IMR-90 (cell line): ENCODE data around the gene SLC19A2. TPM values are rescaled to one million over a fixed set of nuclear protein-coding genes. Genes with fewer than 3 reads are reported as not detected.

Experiments used
- ATAC-seq: fragments of 200-7000 bp; cut with Tn5 transposase; 2 replicates; pipeline ENCODE4 v1.9.1; 2020; ENCODE audit warnings: low read depth, mild to moderate bottlenecking, moderate library complexity
- BruUV-seq: library from RNA; stranded (reverse); fragments of 400-500 nt; replicated peaks from 2 replicates; lab custom pipeline; 2021; lab: Mats Ljungman, UMichigan
- CTCF ChIA-PET: fragments of 300-600 bp; formaldehyde crosslinking; extraction: SDS; loops from one replicate; lab custom pipeline; 2021; ENCODE audit warnings: antibody characterized with exemption; lab: Yijun Ruan, JAX
- POLR2A ChIA-PET: fragments of 300-600 bp; sonication (Branson Sonifier 250); formaldehyde crosslinking; loops from one replicate; lab custom pipeline; 2022; ENCODE audit warnings: antibody characterized with exemption; ENCODE audit not compliant: unreplicated experiment; lab: Charles Lee
- DNase-seq: peaks from one replicate; pipeline ENCODE4 v3.0.0; 2013
- H2AFZ ChIP-seq: replicated peaks from 2 replicates; pipeline ENCODE3; 2013; ENCODE audit warnings: low read length, mild to moderate bottlenecking; ENCODE audit not compliant: poor library complexity
- H2AK5ac ChIP-seq: 2 replicates; pipeline ENCODE4 v1.6.1; 2013; ENCODE audit warnings: low read depth, low read length, inconsistent platforms
- H2AK9ac ChIP-seq: replicated peaks from 2 replicates; pipeline ENCODE3; 2013; ENCODE audit warnings: mild to moderate bottlenecking, low read depth, low read length, moderate library complexity; ENCODE audit not compliant: poor library complexity
- H2BK120ac ChIP-seq: 2 replicates; pipeline ENCODE4 v1.6.1; 2013; ENCODE audit warnings: low read depth, low read length, inconsistent platforms
- H2BK15ac ChIP-seq: 3 replicates; pipeline ENCODE4 v1.6.1; 2013; ENCODE audit warnings: low read depth, low read length, inconsistent platforms
- H2BK20ac ChIP-seq: 2 replicates; pipeline ENCODE4 v1.6.1; 2013; ENCODE audit warnings: low read depth, mild to moderate bottlenecking, inconsistent platforms, low read length, moderate library complexity
- H2BK5ac ChIP-seq: 2 replicates; pipeline ENCODE4 v1.6.1; 2013; ENCODE audit warnings: mild to moderate bottlenecking, low read depth, low read length, inconsistent platforms; ENCODE audit not compliant: poor library complexity, severe bottlenecking
- H3K14ac ChIP-seq: replicated peaks from 2 replicates; pipeline ENCODE4 v1.6.1; 2013; ENCODE audit warnings: low read depth, low read length, inconsistent platforms
- H3K18ac ChIP-seq: 2 replicates; pipeline ENCODE4 v1.6.1; 2013; ENCODE audit warnings: low read depth, low read length, control low read depth
- H3K23ac ChIP-seq: 2 replicates; pipeline ENCODE4 v1.6.1; 2013; ENCODE audit warnings: low read depth, low read length, inconsistent platforms
- H3K27ac ChIP-seq: 2 replicates; pipeline ENCODE4 v1.5.1; 2013; ENCODE audit warnings: mild to moderate bottlenecking, control low read depth, low read length; ENCODE audit not compliant: insufficient read depth
- H3K27me3 ChIP-seq: 2 replicates; pipeline ENCODE4 v1.6.1; 2013; ENCODE audit warnings: low read length; ENCODE audit not compliant: control insufficient read depth, insufficient read depth
- H3K36me3 ChIP-seq: 2 replicates; pipeline ENCODE4 v1.6.1; 2013; ENCODE audit warnings: low read length, mixed read lengths; ENCODE audit not compliant: control insufficient read depth, insufficient read depth
- H3K4ac ChIP-seq: 2 replicates; pipeline ENCODE4 v1.6.1; 2013; ENCODE audit warnings: low read depth, low read length, inconsistent platforms
- H3K4me1 ChIP-seq: 2 replicates; pipeline ENCODE4 v1.6.1; 2013; ENCODE audit warnings: low read length, mixed read lengths; ENCODE audit not compliant: control insufficient read depth, insufficient read depth
- H3K4me2 ChIP-seq: 2 replicates; pipeline ENCODE4 v1.6.1; 2013; ENCODE audit warnings: low read depth, mild to moderate bottlenecking, control low read depth, low read length, moderate library complexity
- H3K4me3 ChIP-seq: 2 replicates; pipeline ENCODE4 v1.5.1; 2013; ENCODE audit warnings: low read depth, mild to moderate bottlenecking, control low read depth, low read length, moderate library complexity; ENCODE audit not compliant: insufficient read depth
- H3K56ac ChIP-seq: 2 replicates; pipeline ENCODE4 v1.6.1; 2013; ENCODE audit warnings: low read length, inconsistent platforms; ENCODE audit not compliant: insufficient read depth; ENCODE audit errors: extremely low read depth
- H3K79me1 ChIP-seq, 2 experiments: 2 replicates each; pipeline ENCODE4 v1.6.1; 2013; ENCODE audit warnings: low read length in 2 of 2, inconsistent platforms in 1 of 2, low read depth in 1 of 2
- H3K9ac ChIP-seq: 2 replicates; pipeline ENCODE4 v1.6.1; 2013; ENCODE audit warnings: low read depth, low read length, control low read depth
- H3K9me1 ChIP-seq: 2 replicates; pipeline ENCODE4 v1.6.1; 2013; ENCODE audit warnings: low read length, inconsistent platforms; ENCODE audit not compliant: insufficient read depth
- H3K9me3 ChIP-seq: 2 replicates; pipeline ENCODE4 v1.6.1; 2013; ENCODE audit warnings: low read length; ENCODE audit not compliant: control insufficient read depth, insufficient read depth
- H4K20me1 ChIP-seq: 2 replicates; pipeline ENCODE4 v1.6.1; 2013; ENCODE audit warnings: low read length, inconsistent platforms; ENCODE audit not compliant: insufficient read depth
- H4K5ac ChIP-seq: 2 replicates; pipeline ENCODE4 v1.6.1; 2013; ENCODE audit warnings: mild to moderate bottlenecking, low read depth, low read length, control low read depth
- H4K8ac ChIP-seq, 2 experiments: 2 replicates each; pipeline ENCODE4 v1.6.1; 2013; ENCODE audit warnings: low read depth in 2 of 2, low read length in 2 of 2, control low read depth in 1 of 2, inconsistent platforms in 1 of 2
- H4K91ac ChIP-seq: 2 replicates; pipeline ENCODE4 v1.6.1; 2013; ENCODE audit warnings: low read depth, low read length, inconsistent platforms; ENCODE audit not compliant: insufficient read depth
- BHLHE40 ChIP-seq: fragments of 150-350 bp; IDR thresholded peaks from 2 replicates; pipeline ENCODE4 v1.6.1; 2016; ENCODE audit warnings: mild to moderate bottlenecking, low read depth, low read length
- CHD1 ChIP-seq: IDR thresholded peaks from 2 replicates; pipeline ENCODE4 v1.6.1; 2012; ENCODE audit warnings: low read depth, low read length, improper control_type of control experiment
- CTCF ChIP-seq: conservative IDR thresholded peaks from 2 replicates; pipeline ENCODE4 v1.5.1; 2012; ENCODE audit warnings: mild to moderate bottlenecking, low read depth, low read length, improper control_type of control experiment
- FOS ChIP-seq: fragments of 150-350 bp; IDR thresholded peaks from 2 replicates; pipeline ENCODE4 v1.6.1; 2016; ENCODE audit warnings: low read depth, low read length
- MAFK ChIP-seq: IDR thresholded peaks from 2 replicates; pipeline ENCODE4 v1.6.1; 2012; ENCODE audit warnings: low read depth, low read length, improper control_type of control experiment
- MAZ ChIP-seq: IDR thresholded peaks from 2 replicates; pipeline ENCODE4 v1.6.1; 2012; ENCODE audit warnings: low read depth, mild to moderate bottlenecking, low read length, improper control_type of control experiment, moderate library complexity, borderline replicate concordance
- MXI1 ChIP-seq: IDR thresholded peaks from 2 replicates; pipeline ENCODE4 v1.6.1; 2012; ENCODE audit warnings: low read depth, mild to moderate bottlenecking, low read length, moderate library complexity, borderline replicate concordance
- NFE2L2 ChIP-seq: fragments of 150-350 bp; IDR thresholded peaks from 2 replicates; pipeline ENCODE4 v1.6.1; 2016; ENCODE audit warnings: low read depth, mild to moderate bottlenecking, low read length
- POLR2A ChIP-seq: IDR thresholded peaks from 2 replicates; pipeline ENCODE4 v1.6.1; 2012; ENCODE audit warnings: mild to moderate bottlenecking, low read depth, low read length
- RAD21 ChIP-seq: IDR thresholded peaks from 2 replicates; pipeline ENCODE4 v1.6.1; 2012; ENCODE audit warnings: low read length, improper control_type of control experiment
- RCOR1 ChIP-seq: IDR thresholded peaks from 2 replicates; pipeline ENCODE4 v1.6.1; 2012; ENCODE audit warnings: mild to moderate bottlenecking, low read length, improper control_type of control experiment; ENCODE audit not compliant: insufficient replicate concordance
- RFX5 ChIP-seq: IDR thresholded peaks from 2 replicates; pipeline ENCODE4 v1.8.0; 2012; ENCODE audit warnings: low read depth, mild to moderate bottlenecking, low read length, moderate library complexity
- WGBS, 2 experiments: methylation state at CpG; one replicate each; pipeline versions ENCODE4 v1.1.5 to v1.1.7; 2013; ENCODE audit warnings: missing lambda C conversion rate in 2 of 2; ENCODE audit not compliant: insufficient read length in 1 of 2; ENCODE audit errors: extremely low coverage in 2 of 2; 5-methylcytosine and 5-hydroxymethylcytosine counted together
- dilution Hi-C: fragments of 300-500 bp; cut with HindIII; formaldehyde crosslinking; loops from one replicate; pipeline ENCODE4 v1.14.3; 2018; ENCODE audit warnings: low sequenced_read_pairs; ENCODE audit not compliant: unreplicated experiment
- in situ Hi-C: fragments of 300-500 bp; cut with MboI; formaldehyde crosslinking; loops from 3 replicates; pipeline ENCODE4 v1.14.3; 2019; ENCODE audit warnings: low sequenced_read_pairs, inconsistent platforms, mixed read lengths
- intact Hi-C: fragments of 100-400 bp; cut with micrococcal nuclease; formaldehyde crosslinking; loops from 2 replicates; pipeline ENCODE4 v1.10.0; 2022
- polyA plus RNA-seq, 3 experiments: library from polyadenylated mRNA; depleted of rRNA; stranded (reverse); fragments of >200 nt; gene quantifications; 2 replicates each; pipeline ENCODE4 v1.2.3, GENCODE V29; 2012; ENCODE audit warnings: low replicate concordance in 1 of 3
- total RNA-seq: library from RNA; depleted of rRNA; stranded (reverse); fragments of >200 nt; gene quantifications from 2 replicates; pipeline ENCODE4 v1.2.3, GENCODE V29; 2012
- TF ChIP-seq, protein P1 (sequence below): fragments of 150-350 bp; IDR thresholded peaks from 2 replicates; pipeline ENCODE4 v1.6.1; 2016; ENCODE audit warnings: low read depth, mild to moderate bottlenecking, low read length, moderate library complexity, borderline replicate concordance

Gene SLC19A2
- total and polyA plus RNA-seq, 2 of the 4 experiments (the other 2 are of a cell fraction): 3.6 to 5.2 TPM

DNA sequence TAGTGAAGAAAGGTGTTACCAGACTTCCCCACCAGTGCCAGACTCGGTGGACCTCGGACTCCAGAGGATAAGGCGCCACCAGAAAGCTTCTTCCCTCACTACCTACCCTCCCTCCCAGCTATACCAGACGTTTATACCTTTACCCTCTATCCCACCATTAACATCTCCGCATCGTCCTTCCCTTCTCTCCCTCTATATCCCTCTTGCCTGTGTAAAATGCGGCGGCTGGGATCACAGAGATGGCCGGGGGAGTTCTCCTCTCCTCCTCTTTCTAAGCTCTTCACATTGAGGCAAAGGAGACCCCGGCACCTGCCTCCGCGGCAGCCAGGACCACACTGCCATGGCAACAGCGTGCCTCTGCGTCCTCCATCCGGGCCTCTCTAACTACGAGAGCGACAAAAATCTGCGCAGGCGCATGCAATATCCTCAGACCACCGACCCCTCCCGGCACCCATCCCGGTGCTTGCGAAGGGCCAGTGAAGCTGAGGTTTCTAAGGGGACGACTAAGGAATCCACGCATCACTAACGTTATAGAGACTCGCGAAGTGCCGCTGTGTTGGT is 58.6 kb downstream of the SLC19A2 start, which contains the start of gene CCDC181:
TSS of gene CCDC181 (minus strand) at position 394 of the 561 bp plus-strand sequence. CDS start 2,547 bp downstream, outside the sequence.
- Histone ChIP-seq H2BK15ac (no peak within 1 kb of the TSS), H3K4me1 (no peaks in the 10 kb centered on the region), H3K36me3 (no peaks in the 10 kb centered on the region), H3K18ac (no peak within 1 kb of the TSS), H4K91ac (no peak within 1 kb of the TSS), H3K4me2 (peak within 1 kb of the TSS; percentile 97), H4K5ac (no peak within 1 kb of the TSS), H3K56ac (peak within 1 kb of the TSS; percentile 54), H3K9me3 (no peaks in the 10 kb centered on the region), H3K4me3 (peak within 1 kb of the TSS; percentile 65), H2BK20ac (no peak within 1 kb of the TSS), H2AK9ac (peak within 1 kb of the TSS; percentile 1), H3K23ac (no peak within 1 kb of the TSS; the same call in 1 of the 2 replicates), H3K27me3 (no peaks in the 10 kb centered on the region), H3K4ac (no peak within 1 kb of the TSS), H3K9ac (peak within 1 kb of the TSS; percentile 75), H3K14ac (peak within 1 kb of the TSS; percentile 38; the same call in 1 of the 2 replicates), H3K9me1 (no peaks in the 10 kb centered on the region), H2AK5ac (no peak within 1 kb of the TSS), H3K27ac (no peak within 1 kb of the TSS), H3K79me1 (no peaks in the 10 kb centered on the region), H4K8ac (peak within 1 kb of the TSS; percentile 66 to 75; a peak in 3 of 4 replicates), H2AFZ (peak within 1 kb of the TSS; percentile 87), H4K20me1 (no peaks in the 10 kb centered on the region), H2BK120ac (no peak within 1 kb of the TSS), H2BK5ac (no peak within 1 kb of the TSS)
- DNase-seq: peak; percentile 33
- ChIA-PET POLR2A (no interaction called here), CTCF (interaction anchor here (0.6 kb wide), 1 partner anchor 191 kb away, joined by 3 read pairs; no protein-coding TSS in a partner anchor)
- WGBS, 2 experiments: no CpG with 5 or more reads among the region's 29 CpGs
- TF ChIP-seq, protein P1, sequence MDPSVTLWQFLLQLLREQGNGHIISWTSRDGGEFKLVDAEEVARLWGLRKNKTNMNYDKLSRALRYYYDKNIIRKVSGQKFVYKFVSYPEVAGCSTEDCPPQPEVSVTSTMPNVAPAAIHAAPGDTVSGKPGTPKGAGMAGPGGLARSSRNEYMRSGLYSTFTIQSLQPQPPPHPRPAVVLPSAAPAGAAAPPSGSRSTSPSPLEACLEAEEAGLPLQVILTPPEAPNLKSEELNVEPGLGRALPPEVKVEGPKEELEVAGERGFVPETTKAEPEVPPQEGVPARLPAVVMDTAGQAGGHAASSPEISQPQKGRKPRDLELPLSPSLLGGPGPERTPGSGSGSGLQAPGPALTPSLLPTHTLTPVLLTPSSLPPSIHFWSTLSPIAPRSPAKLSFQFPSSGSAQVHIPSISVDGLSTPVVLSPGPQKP: no peak
- TF ChIP-seq MAFK (no peak), MXI1 (no peak), FOS (no peak), CHD1 (no peak), BHLHE40 (no peak), NFE2L2 (no peak), CTCF (no peak), RFX5 (no peak), RAD21 (no peak), MAZ (no peak), RCOR1 (no peak), POLR2A (no peak)
- peak; percentile 96 for ATAC-seq
- BruUV-seq: no TSS peak
- intact Hi-C loops: no loop called here
- in situ Hi-C loops: no loop called here
- dilution Hi-C loops: no loop called here
